ENCODE results near the gene IGFL1.
"Not testable (repeated sequence)": the region's sequence is repeated elsewhere in the genome, so short reads cannot be mapped to it uniquely, and the experiment has no call there.

IGFL1 gene

DNA sequence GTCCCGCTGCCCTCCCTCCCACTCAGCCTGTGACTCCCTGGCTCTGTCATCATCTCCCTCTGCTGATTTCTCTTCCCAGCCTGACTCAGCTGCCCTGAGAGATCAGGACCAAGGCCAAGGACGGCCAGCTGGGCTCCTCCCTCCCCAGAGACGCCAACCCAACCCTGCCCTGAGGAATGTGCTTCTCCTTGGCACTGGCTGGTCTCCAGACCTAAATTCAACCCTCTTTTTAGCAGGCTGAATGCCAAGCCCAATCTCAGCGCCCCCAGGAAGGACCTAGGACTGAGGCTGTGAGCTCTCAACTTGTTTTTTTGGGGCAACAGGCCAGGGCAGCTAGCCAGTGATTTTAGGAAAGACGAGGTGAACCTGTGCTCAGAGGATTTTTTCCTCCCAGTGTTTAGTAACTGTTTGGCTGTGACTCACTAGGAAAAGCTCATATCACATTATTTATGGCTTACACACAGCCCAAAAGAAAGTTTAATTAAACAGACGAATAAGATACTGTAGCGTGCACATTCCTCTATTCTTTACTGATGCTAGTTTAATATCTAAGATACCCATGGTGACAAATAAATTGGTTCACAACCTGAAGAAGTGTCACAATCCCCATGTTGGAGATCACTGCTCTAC lies 7.4 kb upstream of the IGFL1 start:
- DNase-seq (ENCODE audit: insufficient read length, low spot score) = no peak
- no peak for TF ChIP-seq TAF1 (IDR thresholded peaks at IDR 0.05; ENCODE audit: low read depth, low read length)
- TF ChIP-seq PAX5 (IDR thresholded peaks at IDR 0.05; ENCODE audit: insufficient read depth, low read length, severe bottlenecking) = no peak
- no peak for TF ChIP-seq SPI1 (IDR thresholded peaks at IDR 0.05; ENCODE audit: low read depth, low read length)
- no peak for TF ChIP-seq POU2F2 (IDR thresholded peaks at IDR 0.05; ENCODE audit: low read depth, low read length)
- no peak for TF ChIP-seq POLR2A (IDR thresholded peaks at IDR 0.05; ENCODE audit: low read depth, low read length)
- no peak for TF ChIP-seq POLR2AphosphoS5 (IDR thresholded peaks at IDR 0.05; ENCODE audit: low read depth, low read length)
- FAIRE-seq = no peak

DNA sequence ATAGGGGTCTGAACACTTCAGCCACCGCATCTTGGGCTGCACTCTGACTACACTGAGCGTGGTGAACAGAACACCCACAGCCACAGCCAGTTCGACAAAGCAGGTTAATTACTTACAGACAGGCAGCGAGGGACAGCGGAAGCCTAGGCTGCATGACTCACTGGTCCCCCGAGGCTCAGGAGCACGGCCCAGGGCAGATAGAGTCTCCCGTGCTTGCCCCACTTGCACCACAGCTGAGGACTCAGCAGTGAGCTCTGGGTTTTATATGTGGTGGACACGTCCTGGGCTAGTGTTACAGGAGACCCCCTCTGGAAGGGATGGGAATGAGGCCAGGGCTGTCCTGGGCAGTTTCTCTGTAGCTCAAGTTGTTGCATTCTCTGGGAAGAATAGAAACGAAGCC lies 5.8 kb upstream of the IGFL1 start:
- FAIRE-seq = not testable (repeated sequence)

DNA sequence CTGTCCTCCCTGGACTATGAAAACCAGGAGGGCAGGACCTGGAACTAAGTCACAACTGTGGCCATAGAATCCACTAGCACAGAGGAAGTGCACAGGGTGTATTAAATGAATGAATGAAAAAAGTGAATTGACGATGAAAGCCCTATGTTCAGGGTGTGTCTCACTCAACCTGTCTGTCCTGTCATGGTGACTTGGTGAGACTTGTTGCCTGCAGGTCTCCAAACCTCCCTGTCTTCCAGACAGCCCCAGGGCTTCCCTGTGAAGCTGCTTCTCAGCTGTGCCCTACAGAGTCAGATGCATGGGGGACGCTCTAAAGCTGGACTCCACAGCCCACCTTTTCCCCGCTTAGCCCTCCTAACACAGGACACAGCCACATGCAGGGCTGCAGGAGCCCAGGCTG lies 4.8 kb upstream of the IGFL1 start:
- TF ChIP-seq POLR2A (IDR thresholded peaks at IDR 0.05; ENCODE audit: low read depth, low read length) = no peak
- no peak for TF ChIP-seq POLR2AphosphoS5 (IDR thresholded peaks at IDR 0.05; ENCODE audit: low read depth, low read length)
- no peak for TF ChIP-seq TAF1 (IDR thresholded peaks at IDR 0.05; ENCODE audit: low read depth, low read length)
- no peak for TF ChIP-seq PAX5 (IDR thresholded peaks at IDR 0.05; ENCODE audit: insufficient read depth, low read length, severe bottlenecking)
- TF ChIP-seq SPI1 (IDR thresholded peaks at IDR 0.05; ENCODE audit: low read depth, low read length) = no peak
- TF ChIP-seq POU2F2 (IDR thresholded peaks at IDR 0.05; ENCODE audit: low read depth, low read length) = no peak
- no peak for FAIRE-seq
- DNase-seq (ENCODE audit: insufficient read length, low spot score) = no peak

More for the DNA sequence above, 5.8 kb upstream of the IGFL1 start:
- DNase-seq (ENCODE audit: insufficient read length, low spot score) = not testable (repeated sequence)

DNA sequence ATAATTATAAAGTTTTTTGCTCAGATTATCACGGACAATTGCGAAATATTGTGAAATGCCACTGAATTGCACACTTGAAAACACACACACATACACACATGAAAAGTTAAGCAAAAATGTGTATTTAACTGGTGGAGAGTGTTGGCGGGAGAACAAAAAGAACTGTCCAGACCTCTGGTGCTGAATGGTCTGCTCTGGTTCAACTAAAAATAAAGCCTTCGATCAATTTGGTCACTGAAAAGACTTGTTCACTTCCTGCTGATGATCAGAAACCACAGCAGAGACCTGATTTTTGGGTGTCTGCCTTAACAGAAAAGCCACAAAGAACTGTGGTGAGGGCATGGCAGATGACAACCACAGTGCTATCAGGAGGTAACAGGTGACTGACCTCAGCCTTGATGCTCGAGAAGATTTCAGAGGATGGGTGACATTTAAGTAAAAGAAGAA lies 4.0 kb upstream of the IGFL1 start:
- FAIRE-seq = no peak
- no peak for TF ChIP-seq TAF1 (IDR thresholded peaks at IDR 0.05; ENCODE audit: low read depth, low read length)
- TF ChIP-seq POLR2AphosphoS5 (IDR thresholded peaks at IDR 0.05; ENCODE audit: low read depth, low read length) = no peak
- no peak for TF ChIP-seq SPI1 (IDR thresholded peaks at IDR 0.05; ENCODE audit: low read depth, low read length)
- no peak for TF ChIP-seq POLR2A (IDR thresholded peaks at IDR 0.05; ENCODE audit: low read depth, low read length)
- TF ChIP-seq PAX5 (IDR thresholded peaks at IDR 0.05; ENCODE audit: insufficient read depth, low read length, severe bottlenecking) = no peak
- no peak for TF ChIP-seq POU2F2 (IDR thresholded peaks at IDR 0.05; ENCODE audit: low read depth, low read length)

DNA sequence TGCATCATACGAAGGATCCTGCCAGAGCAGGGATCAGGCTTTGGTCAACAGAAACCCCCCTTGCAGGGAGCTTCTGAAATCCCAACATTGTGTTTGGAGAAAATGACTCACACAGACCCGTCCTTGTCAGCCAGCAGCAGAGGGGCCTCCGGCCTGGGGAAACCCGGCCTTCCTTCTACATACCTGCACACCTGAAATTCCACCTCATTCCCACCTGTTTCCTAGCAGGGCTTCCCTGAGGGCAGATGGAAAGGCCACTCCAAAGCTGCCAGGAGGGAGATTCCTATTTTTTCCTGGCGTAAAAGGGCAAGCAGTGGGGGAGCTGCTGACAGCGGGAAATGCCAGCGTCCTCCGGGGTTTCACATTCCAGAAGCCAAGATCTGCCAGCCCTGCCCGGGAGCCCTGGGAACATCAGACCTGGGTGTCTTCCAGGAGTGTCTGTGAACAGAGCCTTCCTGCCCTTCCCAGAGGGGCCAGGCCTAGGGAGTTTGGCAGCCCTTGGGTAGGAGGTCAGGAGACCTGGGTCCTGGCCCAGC lies 3.0 kb upstream of the IGFL1 start:
- FAIRE-seq (no peak), DNase-seq (ENCODE audit: insufficient read length, low spot score) (no peak)
- TF ChIP-seq POLR2A (IDR thresholded peaks at IDR 0.05; ENCODE audit: low read depth, low read length) = no peak
- TF ChIP-seq SPI1 (IDR thresholded peaks at IDR 0.05; ENCODE audit: low read depth, low read length) = no peak
- no peak for TF ChIP-seq PAX5 (IDR thresholded peaks at IDR 0.05; ENCODE audit: insufficient read depth, low read length, severe bottlenecking)
- no peak for TF ChIP-seq POLR2AphosphoS5 (IDR thresholded peaks at IDR 0.05; ENCODE audit: low read depth, low read length)
- TF ChIP-seq TAF1 (IDR thresholded peaks at IDR 0.05; ENCODE audit: low read depth, low read length) = no peak
- TF ChIP-seq POU2F2 (IDR thresholded peaks at IDR 0.05; ENCODE audit: low read depth, low read length) = no peak

More for the DNA sequence above, 4.0 kb upstream of the IGFL1 start:
- DNase-seq (ENCODE audit: insufficient read length, low spot score) = no peak

DNA sequence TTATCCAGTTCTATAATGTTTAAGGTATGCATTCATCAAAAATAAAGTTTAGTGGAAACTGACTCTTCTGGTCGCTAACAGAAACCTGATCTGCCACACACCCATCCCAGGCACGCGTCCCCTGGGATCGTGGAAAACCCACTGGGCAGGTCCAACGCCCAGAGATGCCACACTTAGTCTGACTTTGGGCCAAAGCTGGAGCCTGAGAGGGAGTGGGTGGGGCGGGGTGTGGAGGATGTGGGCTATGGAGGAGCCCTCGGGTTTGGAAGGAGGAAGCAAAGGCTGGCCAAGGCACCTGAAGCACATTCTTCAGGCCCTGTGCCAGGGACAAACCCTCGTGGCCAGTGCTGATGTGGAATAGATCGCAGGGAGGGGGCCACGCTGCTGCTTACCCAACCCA lies 2.5 kb downstream of the IGFL1 start:
- no peak for TF ChIP-seq TAF1 (IDR thresholded peaks at IDR 0.05; ENCODE audit: low read depth, low read length)
- TF ChIP-seq POLR2A (IDR thresholded peaks at IDR 0.05; ENCODE audit: low read depth, low read length) = no peak
- TF ChIP-seq POU2F2 (IDR thresholded peaks at IDR 0.05; ENCODE audit: low read depth, low read length) = no peak
- DNase-seq (ENCODE audit: insufficient read length, low spot score) (no peak), FAIRE-seq (no peak)

DNA sequence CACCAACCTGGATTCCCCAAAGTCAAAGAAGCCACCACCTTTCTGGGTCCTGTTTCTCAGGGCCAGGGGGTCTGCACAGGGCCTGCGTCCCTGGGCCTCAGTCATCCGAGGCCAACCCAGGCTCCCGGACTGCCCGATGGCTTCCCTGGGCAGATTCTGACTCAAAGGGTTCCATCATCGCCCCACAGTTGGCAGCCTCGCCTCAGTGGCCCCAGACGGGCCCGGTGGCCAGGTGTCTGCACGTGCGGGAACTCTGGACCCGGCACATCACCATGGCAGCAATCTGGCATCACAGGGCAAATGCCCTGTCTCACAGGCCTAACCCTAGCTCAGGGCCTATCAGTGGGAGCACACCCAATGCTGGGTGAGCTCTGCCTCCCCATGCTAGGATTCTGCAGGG lies 2.9 kb downstream of the IGFL1 start:
- TF ChIP-seq POLR2A (IDR thresholded peaks at IDR 0.05; ENCODE audit: low read depth, low read length) (no peak), TAF1 (IDR thresholded peaks at IDR 0.05; ENCODE audit: low read depth, low read length) (no peak), SPI1 (IDR thresholded peaks at IDR 0.05; ENCODE audit: low read depth, low read length) (no peak), POU2F2 (IDR thresholded peaks at IDR 0.05; ENCODE audit: low read depth, low read length) (no peak), PAX5 (IDR thresholded peaks at IDR 0.05; ENCODE audit: insufficient read depth, low read length, severe bottlenecking) (no peak), POLR2AphosphoS5 (IDR thresholded peaks at IDR 0.05; ENCODE audit: low read depth, low read length) (no peak)
- FAIRE-seq = no peak
- no peak for DNase-seq (ENCODE audit: insufficient read length, low spot score)

DNA sequence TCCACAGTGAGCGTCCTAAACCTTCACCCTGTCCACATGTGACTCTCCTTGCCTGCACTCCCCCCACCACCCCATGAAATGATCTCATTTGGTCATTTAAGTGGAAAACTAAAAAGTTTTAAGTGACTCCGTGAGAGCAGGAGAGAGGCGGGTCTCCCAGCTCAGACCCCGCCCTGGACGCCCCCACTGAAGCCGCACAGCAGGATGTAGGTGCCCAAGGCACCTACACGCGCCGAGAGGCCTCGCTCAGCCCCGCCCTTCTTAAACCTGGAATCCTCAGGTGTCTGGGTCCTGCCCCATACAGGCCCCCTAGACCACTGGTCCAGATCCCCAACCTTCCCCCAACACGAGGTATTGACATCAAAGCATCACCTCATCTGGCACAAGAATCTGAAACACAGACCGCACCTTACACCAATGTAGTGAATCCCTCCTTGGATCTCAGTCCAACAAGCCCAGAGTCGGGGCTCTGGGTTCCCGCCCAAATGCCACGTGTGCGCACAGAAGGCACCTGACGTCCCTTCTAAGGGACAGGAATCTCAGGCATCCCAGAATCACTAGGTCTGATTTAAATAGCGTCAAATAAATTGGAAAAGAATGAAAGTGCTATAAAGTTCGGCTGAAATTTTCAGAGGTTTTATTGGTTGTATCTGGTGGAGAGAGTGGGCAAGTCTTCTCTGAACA lies 3.5 kb downstream of the IGFL1 start:
- no peak for TF ChIP-seq TAF1 (IDR thresholded peaks at IDR 0.05; ENCODE audit: low read depth, low read length)
- no peak for TF ChIP-seq POU2F2 (IDR thresholded peaks at IDR 0.05; ENCODE audit: low read depth, low read length)
- no peak for TF ChIP-seq SPI1 (IDR thresholded peaks at IDR 0.05; ENCODE audit: low read depth, low read length)
- no peak for TF ChIP-seq POLR2A (IDR thresholded peaks at IDR 0.05; ENCODE audit: low read depth, low read length)
- no peak for TF ChIP-seq POLR2AphosphoS5 (IDR thresholded peaks at IDR 0.05; ENCODE audit: low read depth, low read length)
- TF ChIP-seq PAX5 (IDR thresholded peaks at IDR 0.05; ENCODE audit: insufficient read depth, low read length, severe bottlenecking) = no peak
- DNase-seq (ENCODE audit: insufficient read length, low spot score) (no peak), FAIRE-seq (no peak)

DNA sequence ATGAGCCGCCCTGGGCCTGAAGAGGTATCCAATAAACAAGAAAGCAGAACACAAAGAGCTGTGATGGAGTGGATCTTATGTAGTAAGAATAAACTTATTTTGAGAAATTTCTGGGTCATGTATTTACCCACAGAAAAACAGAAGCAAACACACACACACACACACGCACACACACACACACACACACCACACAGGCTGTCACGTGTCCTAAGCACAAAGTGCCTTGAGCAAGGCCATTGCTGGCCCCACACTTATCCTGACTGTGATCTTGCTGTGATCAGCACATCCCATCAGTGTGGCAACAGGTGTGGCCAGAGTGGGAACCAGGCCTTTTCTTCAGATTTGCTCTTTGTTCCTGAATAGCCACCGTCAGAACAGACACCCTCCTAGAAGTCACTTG lies 4.3 kb downstream of the IGFL1 start:
- not testable (repeated sequence) for DNase-seq (ENCODE audit: insufficient read length, low spot score); FAIRE-seq

DNA sequence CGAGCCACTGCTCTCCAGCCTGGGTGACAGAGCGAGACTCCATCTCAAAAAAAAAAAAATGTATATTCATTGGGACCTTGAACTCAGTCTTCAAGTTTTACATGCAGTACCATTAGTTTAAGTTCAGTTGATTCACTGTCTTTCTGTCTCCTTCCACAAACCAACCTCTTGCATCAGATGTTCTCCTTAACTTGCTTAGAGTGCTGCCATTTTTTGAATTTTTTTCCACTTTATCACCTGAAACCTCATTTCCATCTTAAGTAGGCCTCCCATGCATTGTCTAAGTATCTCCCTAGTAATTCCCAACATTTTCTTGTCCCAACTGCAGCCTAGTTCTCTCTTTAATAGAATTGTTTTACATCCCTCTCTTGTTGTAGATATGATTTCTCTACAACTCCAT lies 8.6 kb downstream of the IGFL1 start:
- not testable (repeated sequence) for FAIRE-seq; DNase-seq (ENCODE audit: insufficient read length, low spot score)
